Body of pancreas (tissue), 4 donors: ENCODE data around the gene FCHSD2.

Experiments used
- POLR2A ChIP-seq, 3 donors: fragments of 450-650 bp; IDR thresholded peaks; one replicate each; pipeline ENCODE4 v1.6.1; 2016; ENCODE audit warnings: antibody characterized with exemption in 3 of 3, mild to moderate bottlenecking in 2 of 3
- TF ChIP-seq, protein P1 (sequence below), 7 experiments: fragments of 450-650 bp in 4 of 7; fragments of 200-600 bp in 3 of 7; sonication (generic) in 3 of 7; IDR thresholded peaks; one replicate each; pipeline ENCODE4 v1.5.1; 2016 to 2019; ENCODE audit warnings: antibody characterized with exemption in 7 of 7

DNA sequence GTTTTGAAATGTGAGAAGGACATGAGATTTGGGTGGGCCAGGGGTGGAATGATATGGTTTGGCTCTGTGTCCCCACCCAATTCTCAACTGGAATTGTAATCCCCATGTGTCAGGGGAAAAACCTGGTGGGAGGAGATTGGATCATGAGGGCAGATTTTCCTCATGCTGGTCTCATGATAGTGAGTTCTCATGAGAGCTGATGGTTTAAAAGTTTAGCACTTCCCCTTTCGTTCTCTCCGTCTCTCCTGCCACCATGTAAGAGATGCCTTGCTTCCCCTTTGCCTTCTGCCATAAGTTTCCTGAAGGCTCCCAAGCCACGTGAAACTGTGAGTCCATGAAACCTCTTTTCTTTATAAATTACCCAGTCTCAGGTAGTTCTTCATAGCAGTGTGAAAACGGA lies 113.5 kb downstream of the FCHSD2 start:
- TF ChIP-seq, protein P1, sequence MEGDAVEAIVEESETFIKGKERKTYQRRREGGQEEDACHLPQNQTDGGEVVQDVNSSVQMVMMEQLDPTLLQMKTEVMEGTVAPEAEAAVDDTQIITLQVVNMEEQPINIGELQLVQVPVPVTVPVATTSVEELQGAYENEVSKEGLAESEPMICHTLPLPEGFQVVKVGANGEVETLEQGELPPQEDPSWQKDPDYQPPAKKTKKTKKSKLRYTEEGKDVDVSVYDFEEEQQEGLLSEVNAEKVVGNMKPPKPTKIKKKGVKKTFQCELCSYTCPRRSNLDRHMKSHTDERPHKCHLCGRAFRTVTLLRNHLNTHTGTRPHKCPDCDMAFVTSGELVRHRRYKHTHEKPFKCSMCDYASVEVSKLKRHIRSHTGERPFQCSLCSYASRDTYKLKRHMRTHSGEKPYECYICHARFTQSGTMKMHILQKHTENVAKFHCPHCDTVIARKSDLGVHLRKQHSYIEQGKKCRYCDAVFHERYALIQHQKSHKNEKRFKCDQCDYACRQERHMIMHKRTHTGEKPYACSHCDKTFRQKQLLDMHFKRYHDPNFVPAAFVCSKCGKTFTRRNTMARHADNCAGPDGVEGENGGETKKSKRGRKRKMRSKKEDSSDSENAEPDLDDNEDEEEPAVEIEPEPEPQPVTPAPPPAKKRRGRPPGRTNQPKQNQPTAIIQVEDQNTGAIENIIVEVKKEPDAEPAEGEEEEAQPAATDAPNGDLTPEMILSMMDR (IDR thresholded peaks at IDR 0.05), result no peak
- no peak for TF ChIP-seq POLR2A (IDR thresholded peaks at IDR 0.05)
